Gastroesophageal sphincter (tissue), 3 donors: Measurements from ENCODE around the gene EEFSEC.

Source experiments
- CTCF ChIP-seq, 4 experiments: fragments of 200-600 bp in 2 of 4; fragments of 450-650 bp in 2 of 4; sonication (generic) in 1 of 4; IDR thresholded peaks; one replicate each; pipeline ENCODE4 v1.5.1; 2017 to 2019; ENCODE audit warnings: antibody characterized with exemption in 4 of 4, mild to moderate bottlenecking in 2 of 4, moderate library complexity in 2 of 4
- EP300 ChIP-seq: sonication (generic); formaldehyde crosslinking; IDR thresholded peaks from one replicate; pipeline ENCODE4 v1.6.1; 2017; ENCODE audit warnings: antibody characterized with exemption, mild to moderate bottlenecking
- POLR2A ChIP-seq, 2 donors: fragments of 450-650 bp; IDR thresholded peaks; one replicate each; pipeline ENCODE4 v1.6.1; 2017; ENCODE audit warnings: antibody characterized with exemption in 2 of 2, mild to moderate bottlenecking in 2 of 2, moderate library complexity in 1 of 2
- POLR2AphosphoS5 ChIP-seq: sonication (generic); formaldehyde crosslinking; IDR thresholded peaks from one replicate; pipeline ENCODE4 v1.6.1; 2017; ENCODE audit warnings: antibody characterized with exemption

GRCh38 chr3:128366652-128367051, 213.4 kb downstream of the EEFSEC start:
- TF ChIP-seq CTCF (IDR thresholded peaks at IDR 0.05) (no peak), POLR2A (IDR thresholded peaks at IDR 0.05) (no peak), POLR2AphosphoS5 (no peak), EP300 (no peak)
